Activated B cell treated with CpG ODN at 0.5 μM for 24 hours (primary cell): Measurements from ENCODE around the gene IGSF21. TPM values are rescaled to one million over a fixed set of nuclear protein-coding genes. Genes with fewer than 3 reads are reported as not detected.

ENCODE experiments used
- ATAC-seq: fragments of 200-7000 bp; cut with Tn5 transposase; one replicate; pipeline ENCODE4 v1.10.0; 2021; ENCODE audit warnings: low read depth, mild to moderate bottlenecking, moderate library complexity
- CTCF ChIA-PET: fragments of 350-600 bp; sonication (Branson Sonifier 250); formaldehyde crosslinking; loops from one replicate; lab custom pipeline; 2021; ENCODE audit warnings: antibody characterized with exemption; lab: Charles Lee
- POLR2A ChIA-PET: fragments of 350-600 bp; sonication (Branson Sonifier 250); formaldehyde crosslinking; loops from one replicate; lab custom pipeline; 2021; ENCODE audit warnings: antibody characterized with exemption; lab: Charles Lee
- DNase-seq: peaks from one replicate; pipeline ENCODE4 v3.0.0; 2022
- H3K27ac Mint-ChIP-seq: one replicate; pipeline ENCODE4 v1.8.0; 2020; ENCODE audit warnings: mixed read lengths
- H3K27me3 Mint-ChIP-seq: one replicate; pipeline ENCODE4 v1.8.0; 2021; ENCODE audit warnings: mixed read lengths
- H3K36me3 Mint-ChIP-seq: one replicate; pipeline ENCODE4 v1.8.0; 2021; ENCODE audit warnings: low read depth, mixed read lengths
- H3K4me1 Mint-ChIP-seq: one replicate; pipeline ENCODE4 v1.8.0; 2021; ENCODE audit warnings: mixed read lengths
- H3K4me3 Mint-ChIP-seq: one replicate; pipeline ENCODE4 v1.8.0; 2020; ENCODE audit warnings: mild to moderate bottlenecking, mixed read lengths
- H3K9me3 Mint-ChIP-seq: one replicate; pipeline ENCODE4 v1.8.0; 2020; ENCODE audit warnings: mixed read lengths
- CTCF ChIP-seq: fragments of 200-600 bp; IDR thresholded peaks from one replicate; pipeline ENCODE4 v1.8.0; 2022; ENCODE audit warnings: antibody characterized with exemption, mild to moderate bottlenecking
- intact Hi-C: fragments of 100-400 bp; cut with micrococcal nuclease; formaldehyde crosslinking; loops from one replicate; pipeline ENCODE4 v1.15.1; 2024
- total RNA-seq: library from RNA; stranded (reverse); gene quantifications from 2 replicates; pipeline ENCODE4 v1.2.3, GENCODE V29; 2022

The IGSF21 gene
- total RNA-seq, 1 donor from 2014 or later, result not detected

DNA sequence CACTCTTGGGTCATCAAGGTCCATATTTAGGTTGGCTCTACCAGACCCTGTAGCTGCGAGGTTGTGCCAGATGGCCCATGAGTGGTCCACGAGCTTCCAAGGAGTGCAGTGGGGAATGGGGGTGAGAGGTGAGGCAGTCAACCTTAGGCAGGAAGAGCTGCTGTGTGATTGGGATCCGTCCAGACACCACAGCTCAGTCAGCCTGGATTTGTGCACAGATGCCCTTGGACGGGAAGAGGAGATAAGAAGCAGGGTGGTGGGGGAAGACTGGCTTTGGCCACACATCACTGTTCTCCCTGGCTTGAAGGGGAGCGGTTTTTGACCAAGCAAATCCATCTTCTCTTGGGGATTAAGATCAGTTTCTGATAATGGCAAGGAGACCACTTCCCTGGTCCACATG lies 130.6 kb downstream of the IGSF21 start:
- Mint-ChIP-seq H3K9me3 (peaks cover 3% of the 10 kb centered on the region), H3K36me3 (no peaks in the 10 kb centered on the region), H3K4me3 (no peak overlapping the region), H3K27ac (no peak overlapping the region), H3K4me1 (no peaks in the 10 kb centered on the region), H3K27me3 (peaks cover 6% of the 10 kb centered on the region)
- POLR2A ChIA-PET, result no interaction called here
- DNase-seq (no peak), ATAC-seq (no peak)
- CTCF ChIA-PET, result no interaction called here
- intact Hi-C loops, result no loop called here
- TF ChIP-seq CTCF, result no peak

DNA sequence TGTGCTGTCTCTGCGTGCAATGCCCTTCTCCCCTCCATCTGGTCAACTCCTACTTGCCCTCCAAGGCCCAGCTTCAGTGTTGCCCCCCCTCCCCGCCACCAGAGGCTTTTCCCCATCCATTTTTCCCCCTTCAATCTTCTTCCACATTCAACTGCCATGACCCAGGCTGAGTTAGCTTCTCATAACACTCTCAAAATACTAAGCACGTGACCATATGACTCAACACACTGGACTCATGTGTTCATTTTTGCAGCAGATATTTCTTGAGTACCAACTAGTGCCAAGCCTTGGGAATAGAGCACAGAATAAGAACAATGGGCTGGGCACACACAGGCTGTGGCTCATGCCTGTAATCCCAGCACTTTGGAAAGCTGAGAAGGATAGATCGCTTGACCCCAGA lies 132.1 kb downstream of the IGSF21 start:
- intact Hi-C loops, result no loop called here
- H3K27me3 Mint-ChIP-seq, result peaks cover 6% of the 10 kb centered on the region
- H3K4me1 Mint-ChIP-seq, result no peaks in the 10 kb centered on the region
- POLR2A ChIA-PET, result no interaction called here
- DNase-seq, result no peak
- no peak for ATAC-seq
- no peak for TF ChIP-seq CTCF
- CTCF ChIA-PET, result no interaction called here
- H3K9me3 Mint-ChIP-seq, result peaks cover 3% of the 10 kb centered on the region
- H3K27ac Mint-ChIP-seq, result no peak overlapping the region
- H3K4me3 Mint-ChIP-seq, result no peak overlapping the region
- H3K36me3 Mint-ChIP-seq, result no peaks in the 10 kb centered on the region

DNA sequence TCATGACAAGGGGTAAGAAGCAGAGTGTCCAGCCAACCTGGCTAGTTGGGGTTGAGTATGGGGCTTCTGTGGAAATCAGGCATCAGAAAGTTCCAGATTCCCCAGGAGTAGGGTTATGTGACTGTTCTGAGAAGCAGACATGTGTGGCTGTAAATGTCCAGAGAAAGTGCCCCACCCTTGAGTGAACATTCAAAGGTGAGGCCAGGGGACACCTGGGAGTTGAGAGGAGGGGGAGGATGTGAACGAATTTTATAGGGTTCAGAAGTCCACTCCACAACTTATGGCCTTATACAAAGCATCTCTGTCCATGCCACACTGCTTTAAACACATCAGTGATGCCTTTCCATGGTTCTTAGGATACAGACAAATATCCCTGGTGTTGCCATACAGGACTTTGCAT lies 133.3 kb downstream of the IGSF21 start:
- no peak for TF ChIP-seq CTCF
- CTCF ChIA-PET, result no interaction called here

GRCh38 chr1:18241891-18242290 lies 134.3 kb downstream of the IGSF21 start:
- no peak overlapping the region for H3K27ac Mint-ChIP-seq
- no peaks in the 10 kb centered on the region for H3K9me3 Mint-ChIP-seq
- H3K27me3 Mint-ChIP-seq, result peaks cover 6% of the 10 kb centered on the region
- no peak for TF ChIP-seq CTCF
- no peak overlapping the region for H3K4me3 Mint-ChIP-seq
- ATAC-seq (no peak), DNase-seq (no peak)
- intact Hi-C loops, result no loop called here
- ChIA-PET POLR2A (no interaction called here), CTCF (no interaction called here)
- no peaks in the 10 kb centered on the region for H3K36me3 Mint-ChIP-seq
- H3K4me1 Mint-ChIP-seq, result no peaks in the 10 kb centered on the region

More for the DNA sequence above, 133.3 kb downstream of the IGSF21 start:
- ATAC-seq (no peak), DNase-seq (no peak)
- no peaks in the 10 kb centered on the region for H3K36me3 Mint-ChIP-seq
- H3K4me3 Mint-ChIP-seq, result no peak overlapping the region
- peaks cover 3% of the 10 kb centered on the region for H3K9me3 Mint-ChIP-seq
- H3K4me1 Mint-ChIP-seq, result no peaks in the 10 kb centered on the region
- no peak overlapping the region for H3K27ac Mint-ChIP-seq
- intact Hi-C loops, result no loop called here
- POLR2A ChIA-PET, result no interaction called here
- H3K27me3 Mint-ChIP-seq, result peaks cover 6% of the 10 kb centered on the region

GRCh38 chr1:18243503-18244175 lies 136.0 kb downstream of the IGSF21 start:
- H3K27ac Mint-ChIP-seq, result no peak overlapping the region

More at GRCh38 chr1:18243503-18244175, 136.0 kb downstream of the IGSF21 start:
- TF ChIP-seq CTCF, result no peak
- H3K9me3 Mint-ChIP-seq, result no peaks in the 10 kb centered on the region
- ChIA-PET POLR2A (no interaction called here), CTCF (no interaction called here)
- no peaks in the 10 kb centered on the region for H3K4me1 Mint-ChIP-seq
- DNase-seq (no peak), ATAC-seq (no peak)
- intact Hi-C loops, result no loop called here
- peaks cover 6% of the 10 kb centered on the region for H3K27me3 Mint-ChIP-seq
- H3K4me3 Mint-ChIP-seq, result no peak overlapping the region
- H3K36me3 Mint-ChIP-seq, result no peaks in the 10 kb centered on the region
